Hepatocyte (in vitro differentiated cells): ENCODE data around the gene FLRT2. TPM values are rescaled to one million over a fixed set of nuclear protein-coding genes. Genes with fewer than 3 reads are reported as not detected.

ENCODE experiments used
- DNase-seq: peaks from one replicate; pipeline ENCODE4 v3.0.0-alpha.2; 2016; ENCODE audit warnings: low spot score
- H2AFZ ChIP-seq: fragments of 200-600 bp; sonication (generic); 2 replicates; pipeline ENCODE4 v1.6.0; 2016; ENCODE audit warnings: antibody characterized with exemption, mild to moderate bottlenecking
- H3K27ac ChIP-seq: fragments of 200-600 bp; sonication (generic); 2 replicates; pipeline ENCODE4 v1.5.1; 2016; ENCODE audit warnings: mild to moderate bottlenecking
- H3K27me3 ChIP-seq: fragments of 200-600 bp; sonication (generic); 2 replicates; pipeline ENCODE4 v1.6.1; 2016
- H3K36me3 ChIP-seq: fragments of 200-600 bp; sonication (generic); replicated peaks from 2 replicates; pipeline ENCODE4 v1.5.1; 2016; ENCODE audit warnings: low read depth; ENCODE audit not compliant: insufficient read depth
- H3K4me1 ChIP-seq: fragments of 200-600 bp; sonication (generic); 2 replicates; pipeline ENCODE4 v1.5.1; 2016; ENCODE audit warnings: mild to moderate bottlenecking, moderate library complexity; ENCODE audit not compliant: insufficient read depth
- H3K4me2 ChIP-seq: fragments of 200-600 bp; sonication (generic); 2 replicates; pipeline ENCODE4 v1.6.0; 2016
- H3K4me3 ChIP-seq: fragments of 200-600 bp; sonication (generic); 2 replicates; pipeline ENCODE4 v1.5.1; 2016; ENCODE audit warnings: mild to moderate bottlenecking
- H3K79me2 ChIP-seq: fragments of 200-600 bp; sonication (generic); 2 replicates; pipeline ENCODE4 v1.6.0; 2017; ENCODE audit warnings: mild to moderate bottlenecking
- H3K9me2 ChIP-seq: fragments of 200-600 bp; sonication (generic); replicated peaks from 2 replicates; pipeline ENCODE4 v1.6.0; 2017; ENCODE audit warnings: mild to moderate bottlenecking; ENCODE audit not compliant: insufficient read depth
- H3K9me3 ChIP-seq: fragments of 200-600 bp; sonication (generic); 2 replicates; pipeline ENCODE4 v1.5.1; 2016; ENCODE audit warnings: low read depth, mild to moderate bottlenecking
- H4K20me1 ChIP-seq: fragments of 200-600 bp; sonication (generic); 2 replicates; pipeline ENCODE4 v1.6.0; 2016; ENCODE audit warnings: mild to moderate bottlenecking; ENCODE audit not compliant: insufficient read depth, poor library complexity, severe bottlenecking
- CTCF ChIP-seq: fragments of 200-600 bp; sonication (generic); IDR thresholded peaks from 2 replicates; pipeline ENCODE4 v1.5.1; 2016; ENCODE audit warnings: antibody characterized with exemption, mild to moderate bottlenecking; ENCODE audit not compliant: poor library complexity
- EZH2 ChIP-seq: fragments of 200-600 bp; sonication (generic); IDR thresholded peaks from 2 replicates; pipeline ENCODE4 v1.6.1; 2016; ENCODE audit warnings: antibody characterized with exemption, mild to moderate bottlenecking, borderline replicate concordance
- EZH2phosphoT487 ChIP-seq: fragments of 200-600 bp; sonication (generic); IDR thresholded peaks from one replicate; pipeline ENCODE4 v1.6.1; 2018; ENCODE audit warnings: antibody characterized with exemption, mild to moderate bottlenecking, low read depth, moderate library complexity; ENCODE audit not compliant: unreplicated experiment, severe bottlenecking
- WGBS: methylation state at CpG from one replicate; pipeline ENCODE4 v1.1.6; 2016; ENCODE audit warnings: low lambda C conversion rate; ENCODE audit errors: missing lambda C conversion rate; 5-methylcytosine and 5-hydroxymethylcytosine counted together
- polyA plus RNA-seq: library from polyadenylated mRNA; unstranded; fragments of >200 nt; fragmentation: Nextera tagmentation; extraction: Ambion mirVana; gene quantifications from 2 replicates; pipeline ENCODE4 v1.2.1, GENCODE V29; 2016
- total RNA-seq: library from RNA; depleted of rRNA; stranded (reverse); fragments of >200 nt; gene quantifications from 2 replicates; pipeline ENCODE4 v1.2.3, GENCODE V29; 2014

FLRT2 gene
- total and polyA plus RNA-seq, 2 experiments from 2014 or later = 32.9 to 42.3 TPM

- peak overlapping the region; percentile 71 for H3K4me3 ChIP-seq
- peak overlapping the region; percentile 95 for H2AFZ ChIP-seq
- peaks cover 6% of the 10 kb centered on the region for H3K27me3 ChIP-seq
- 32% methylated on average over 7 of the region's 7 CpGs for WGBS
- H3K4me1 ChIP-seq = peaks cover 6% of the 10 kb centered on the region
- H3K79me2 ChIP-seq = peaks cover 12% of the 10 kb centered on the region
- no peaks in the 10 kb centered on the region for H3K9me2 ChIP-seq
- peak overlapping the region; percentile 85 for H3K27ac ChIP-seq
- peak; percentile 81 for DNase-seq
- TF ChIP-seq CTCF (peak; percentile 76), EZH2phosphoT487 (no peak)
- H3K36me3 ChIP-seq = no peaks in the 10 kb centered on the region
- H3K4me2 ChIP-seq = peak overlapping the region; percentile 86
- no peaks in the 10 kb centered on the region for H3K9me3 ChIP-seq
- no peaks in the 10 kb centered on the region for H4K20me1 ChIP-seq
These were observed 1.7 kb upstream of the FLRT2 start for GRCh38 chr14:85528080-85528896.

- DNase-seq = peak; percentile 48
- H3K79me2 ChIP-seq = peaks cover 18% of the 10 kb centered on the region
- TF ChIP-seq EZH2 (peak; percentile 11), CTCF (no peak), EZH2phosphoT487 (no peak)
- H3K9me2 ChIP-seq = no peaks in the 10 kb centered on the region
- H3K4me1 ChIP-seq = peaks cover 6% of the 10 kb centered on the region
- H3K4me3 ChIP-seq = peak overlapping the region; percentile 71
- H3K27ac ChIP-seq = peak overlapping the region; percentile 85
- no peaks in the 10 kb centered on the region for H3K36me3 ChIP-seq
- H3K27me3 ChIP-seq = peaks cover 6% of the 10 kb centered on the region
- H4K20me1 ChIP-seq = no peaks in the 10 kb centered on the region
- H2AFZ ChIP-seq = peak overlapping the region; percentile 95
- H3K9me3 ChIP-seq = no peaks in the 10 kb centered on the region
- H3K4me2 ChIP-seq = peak overlapping the region; percentile 86
- WGBS = 2% methylated on average over 29 of the region's 29 CpGs
These were observed 880 bp upstream of the FLRT2 start for GRCh38 chr14:85528897-85529631.

GRCh38 chr14:85530626-85531025 is 682 bp downstream of the FLRT2 start:
- no peaks in the 10 kb centered on the region for H4K20me1 ChIP-seq
- no peaks in the 10 kb centered on the region for H3K36me3 ChIP-seq
- no peaks in the 10 kb centered on the region for H3K9me3 ChIP-seq
- peak overlapping the region; percentile 86 for H3K4me2 ChIP-seq
- H3K9me2 ChIP-seq = no peaks in the 10 kb centered on the region
- H3K27ac ChIP-seq = peak overlapping the region; percentile 85
- peaks cover 12% of the 10 kb centered on the region for H3K27me3 ChIP-seq
- DNase-seq = no peak
- peaks cover 6% of the 10 kb centered on the region for H3K4me1 ChIP-seq
- H3K4me3 ChIP-seq = peak overlapping the region; percentile 71
- peaks cover 34% of the 10 kb centered on the region for H3K79me2 ChIP-seq
- peak overlapping the region; percentile 95 for H2AFZ ChIP-seq
- TF ChIP-seq CTCF = no peak
- no peak for TF ChIP-seq EZH2phosphoT487
- no peak for TF ChIP-seq EZH2
- WGBS = 0% methylated on average over 7 of the region's 7 CpGs
